ENCODE data around the gene MAGI1.

DNA sequence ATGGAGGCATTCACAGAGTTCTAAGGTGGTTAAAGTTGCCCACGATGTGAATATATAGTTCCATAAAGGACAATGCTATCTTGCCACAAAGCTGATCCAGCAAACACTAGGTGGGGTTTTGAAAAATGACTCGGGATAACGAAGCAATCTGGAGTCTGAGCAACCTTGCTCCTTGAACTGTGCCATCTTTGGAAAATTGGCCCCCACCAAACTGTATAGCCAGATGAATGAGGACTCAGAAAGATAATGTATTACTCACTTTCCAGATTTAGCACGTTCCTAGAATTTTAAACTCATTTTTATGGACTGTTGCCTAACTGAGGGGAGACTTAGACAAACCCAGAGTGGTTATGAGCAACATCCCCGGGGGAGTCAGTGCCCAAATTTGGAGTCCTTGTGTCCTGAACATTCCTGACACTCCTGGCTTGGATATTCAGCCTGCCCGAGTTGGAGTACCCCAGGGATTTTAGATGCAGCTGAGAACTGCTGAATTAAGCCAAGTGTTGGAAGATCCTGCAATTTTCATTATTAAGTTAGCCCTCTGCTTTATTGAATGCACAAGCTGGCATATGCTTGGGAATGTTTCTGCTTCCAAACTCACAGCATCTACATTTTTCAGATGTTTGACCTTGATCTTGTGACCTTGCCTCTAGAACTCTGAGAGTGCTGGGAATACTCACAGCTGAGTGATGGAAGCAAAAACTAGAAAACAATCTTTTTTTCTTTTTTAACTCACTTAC, 8.8 kb upstream of the MAGI1 start:
- TF ChIP-seq, protein P1, sequence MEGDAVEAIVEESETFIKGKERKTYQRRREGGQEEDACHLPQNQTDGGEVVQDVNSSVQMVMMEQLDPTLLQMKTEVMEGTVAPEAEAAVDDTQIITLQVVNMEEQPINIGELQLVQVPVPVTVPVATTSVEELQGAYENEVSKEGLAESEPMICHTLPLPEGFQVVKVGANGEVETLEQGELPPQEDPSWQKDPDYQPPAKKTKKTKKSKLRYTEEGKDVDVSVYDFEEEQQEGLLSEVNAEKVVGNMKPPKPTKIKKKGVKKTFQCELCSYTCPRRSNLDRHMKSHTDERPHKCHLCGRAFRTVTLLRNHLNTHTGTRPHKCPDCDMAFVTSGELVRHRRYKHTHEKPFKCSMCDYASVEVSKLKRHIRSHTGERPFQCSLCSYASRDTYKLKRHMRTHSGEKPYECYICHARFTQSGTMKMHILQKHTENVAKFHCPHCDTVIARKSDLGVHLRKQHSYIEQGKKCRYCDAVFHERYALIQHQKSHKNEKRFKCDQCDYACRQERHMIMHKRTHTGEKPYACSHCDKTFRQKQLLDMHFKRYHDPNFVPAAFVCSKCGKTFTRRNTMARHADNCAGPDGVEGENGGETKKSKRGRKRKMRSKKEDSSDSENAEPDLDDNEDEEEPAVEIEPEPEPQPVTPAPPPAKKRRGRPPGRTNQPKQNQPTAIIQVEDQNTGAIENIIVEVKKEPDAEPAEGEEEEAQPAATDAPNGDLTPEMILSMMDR (IDR thresholded peaks at IDR 0.05) = no peak
- no peak for TF ChIP-seq POLR2A (IDR thresholded peaks at IDR 0.05)
- TF ChIP-seq POLR2AphosphoS5 (IDR thresholded peaks at IDR 0.05) = no peak
- no peak for TF ChIP-seq EP300 (IDR thresholded peaks at IDR 0.05)
